ENCODE measurements around the gene MICAL2. TPM values are rescaled to one million over a fixed set of nuclear protein-coding genes. Genes with fewer than 3 reads are reported as not detected.

Gene MICAL2
- total RNA-seq, 2 experiments from 2014 or later: not detected

DNA sequence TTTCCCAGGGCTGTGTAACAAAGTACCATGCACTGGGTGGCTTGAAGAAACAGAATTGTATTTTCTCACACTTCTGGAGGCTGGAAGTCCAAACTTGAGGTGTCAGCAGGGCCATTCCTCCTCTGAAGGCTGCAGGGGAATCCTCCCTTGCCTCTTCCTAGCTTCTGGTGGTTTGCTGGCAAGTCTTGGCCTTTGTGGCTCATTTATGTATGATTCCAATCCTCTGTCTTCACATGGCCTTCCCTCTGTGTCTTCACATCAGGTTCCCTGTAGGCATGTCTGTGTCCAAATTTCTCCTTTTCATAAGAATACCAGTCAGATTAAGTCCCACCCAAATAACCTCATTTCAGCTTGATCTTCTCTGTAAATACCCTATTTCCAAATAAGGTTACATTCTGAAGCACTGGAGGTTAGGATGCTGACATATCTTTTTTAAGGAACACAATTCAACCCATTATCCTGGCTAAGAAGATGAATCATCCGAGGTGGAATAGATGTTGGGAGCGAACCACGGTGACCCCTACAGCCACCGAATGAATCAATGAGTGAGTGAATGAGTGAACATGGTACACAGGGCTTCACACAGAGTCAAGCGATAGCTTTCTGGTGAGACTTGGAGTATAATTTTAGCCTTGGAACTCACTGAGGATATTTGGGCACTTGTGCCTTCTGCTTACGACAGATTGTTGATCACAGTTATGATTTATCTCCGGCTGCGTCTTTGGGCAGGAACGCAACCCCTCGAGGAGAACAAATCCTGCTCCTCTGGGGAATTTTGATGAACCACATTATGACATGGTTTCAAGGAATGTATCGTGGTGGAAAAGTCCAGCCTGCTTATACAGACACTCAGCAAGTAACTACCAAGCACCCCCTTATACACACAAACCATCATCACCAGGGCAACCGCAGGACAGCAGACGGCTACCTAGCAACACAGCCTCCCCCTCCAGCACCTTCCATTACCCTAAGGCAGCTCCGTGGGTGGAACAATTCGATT, 34.3 kb upstream of the MICAL2 start:
- Histone ChIP-seq H3K9me3 (ENCODE audit: low read length) (no peaks in the 10 kb centered on the region), H3K4me1 (ENCODE audit: insufficient read depth, low read length, poor library complexity, severe bottlenecking) (no peaks in the 10 kb centered on the region), H4K20me1 (ENCODE audit: insufficient read depth, low read length) (no peaks in the 10 kb centered on the region), H3K36me3 (ENCODE audit: insufficient read depth, low read length) (no peaks in the 10 kb centered on the region), H3K79me2 (ENCODE audit: insufficient read depth, low read depth, low read length) (no peaks in the 10 kb centered on the region), H3K27ac (ENCODE audit: low read depth, low read length, poor library complexity, severe bottlenecking) (no peak overlapping the region), H3K4me3 (ENCODE audit: low read depth, low read length, poor library complexity, severe bottlenecking) (no peak overlapping the region), H3K4me2 (ENCODE audit: low read length) (no peak overlapping the region), H2AFZ (ENCODE audit: low read length) (no peak overlapping the region), H3K9me2 (ENCODE audit: insufficient read depth, low read length) (no peaks in the 10 kb centered on the region)
- BruUV-seq (replicated peaks): no TSS peak
- DNase-seq (ENCODE audit: low spot score): no peak
- TF ChIP-seq, protein P1, sequence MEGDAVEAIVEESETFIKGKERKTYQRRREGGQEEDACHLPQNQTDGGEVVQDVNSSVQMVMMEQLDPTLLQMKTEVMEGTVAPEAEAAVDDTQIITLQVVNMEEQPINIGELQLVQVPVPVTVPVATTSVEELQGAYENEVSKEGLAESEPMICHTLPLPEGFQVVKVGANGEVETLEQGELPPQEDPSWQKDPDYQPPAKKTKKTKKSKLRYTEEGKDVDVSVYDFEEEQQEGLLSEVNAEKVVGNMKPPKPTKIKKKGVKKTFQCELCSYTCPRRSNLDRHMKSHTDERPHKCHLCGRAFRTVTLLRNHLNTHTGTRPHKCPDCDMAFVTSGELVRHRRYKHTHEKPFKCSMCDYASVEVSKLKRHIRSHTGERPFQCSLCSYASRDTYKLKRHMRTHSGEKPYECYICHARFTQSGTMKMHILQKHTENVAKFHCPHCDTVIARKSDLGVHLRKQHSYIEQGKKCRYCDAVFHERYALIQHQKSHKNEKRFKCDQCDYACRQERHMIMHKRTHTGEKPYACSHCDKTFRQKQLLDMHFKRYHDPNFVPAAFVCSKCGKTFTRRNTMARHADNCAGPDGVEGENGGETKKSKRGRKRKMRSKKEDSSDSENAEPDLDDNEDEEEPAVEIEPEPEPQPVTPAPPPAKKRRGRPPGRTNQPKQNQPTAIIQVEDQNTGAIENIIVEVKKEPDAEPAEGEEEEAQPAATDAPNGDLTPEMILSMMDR (conservative IDR thresholded peaks at IDR 0.05; ENCODE audit: low read length): no peak
- no peak for TF ChIP-seq EZH2phosphoT487 (IDR thresholded peaks at IDR 0.05; ENCODE audit: borderline replicate concordance, low read depth, low read length)
- CTCF ChIA-PET (ENCODE audit: unreplicated experiment): no interaction called here
- POLR2A ChIA-PET: no interaction called here
- intact Hi-C loops (cut with micrococcal nuclease; ENCODE audit: unreplicated experiment): no loop called here

DNA sequence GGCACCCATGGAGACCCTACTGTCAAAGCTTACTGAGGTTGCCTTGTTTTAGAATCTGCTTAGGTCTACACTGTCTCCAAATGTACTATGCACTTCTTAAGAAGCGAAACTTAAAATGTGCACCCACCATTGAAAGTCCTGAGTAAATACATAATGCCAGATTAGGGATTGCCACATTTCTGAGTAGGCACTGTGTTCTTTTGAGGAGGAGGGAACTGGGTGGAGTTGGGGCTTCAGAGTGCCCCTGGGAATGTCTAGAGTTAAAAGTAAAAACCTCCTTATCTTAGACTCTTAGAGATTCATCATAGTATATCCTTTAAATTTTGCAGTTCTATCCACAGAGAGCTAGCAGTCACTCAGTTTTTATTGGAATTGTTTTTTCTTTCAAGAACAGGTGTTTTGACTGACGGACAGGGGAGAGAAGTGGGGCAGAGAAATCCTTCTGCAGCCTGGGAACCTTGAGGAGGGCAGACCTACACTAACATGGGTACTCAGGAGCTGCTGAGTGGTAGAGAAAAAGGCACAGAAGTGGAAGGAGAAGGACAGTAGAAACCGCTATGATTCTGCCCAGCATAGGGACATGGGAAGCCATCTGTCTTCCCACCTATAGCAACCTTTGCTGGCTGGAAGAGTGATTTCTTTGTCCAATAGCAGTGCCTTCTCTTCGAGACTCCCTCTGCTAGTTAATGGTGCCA, 33.4 kb upstream of the MICAL2 start:
- DNase-seq (ENCODE audit: low spot score): no peak
- no peak overlapping the region for H3K27ac ChIP-seq (ENCODE audit: low read depth, low read length, poor library complexity, severe bottlenecking)
- ChIA-PET CTCF (ENCODE audit: unreplicated experiment) (no interaction called here), POLR2A (no interaction called here)
- intact Hi-C loops (cut with micrococcal nuclease; ENCODE audit: unreplicated experiment): no loop called here
- H3K9me3 ChIP-seq (ENCODE audit: low read length): no peaks in the 10 kb centered on the region
- BruUV-seq (replicated peaks): no TSS peak
- H3K4me3 ChIP-seq (ENCODE audit: low read depth, low read length, poor library complexity, severe bottlenecking): no peak overlapping the region
- TF ChIP-seq, protein P1 (conservative IDR thresholded peaks at IDR 0.05; ENCODE audit: low read length): no peak
- no peak for TF ChIP-seq EZH2phosphoT487 (IDR thresholded peaks at IDR 0.05; ENCODE audit: borderline replicate concordance, low read depth, low read length)
- H4K20me1 ChIP-seq (ENCODE audit: insufficient read depth, low read length): no peaks in the 10 kb centered on the region
- no peaks in the 10 kb centered on the region for H3K4me1 ChIP-seq (ENCODE audit: insufficient read depth, low read length, poor library complexity, severe bottlenecking)
- H3K4me2 ChIP-seq (ENCODE audit: low read length): no peak overlapping the region
- no peaks in the 10 kb centered on the region for H3K79me2 ChIP-seq (ENCODE audit: insufficient read depth, low read depth, low read length)
- no peaks in the 10 kb centered on the region for H3K9me2 ChIP-seq (ENCODE audit: insufficient read depth, low read length)
- H2AFZ ChIP-seq (ENCODE audit: low read length): no peak overlapping the region
- H3K36me3 ChIP-seq (ENCODE audit: insufficient read depth, low read length): no peaks in the 10 kb centered on the region

All from OCI-LY7 (cell line).